ENCODE data around the gene ORAI1. TPM values are rescaled to one million over a fixed set of nuclear protein-coding genes. Genes with fewer than 3 reads are reported as not detected.
A peak's percentile ranks its signal among the peaks of the same experiment; 100 is the strongest.
"Not testable (repeated sequence)": the region's sequence is repeated elsewhere in the genome, so short reads cannot be mapped to it uniquely, and the experiment has no call there.

ORAI1 gene
- polyA plus RNA-seq (ENCODE audit: insufficient read length) = 10.3 TPM
- long read RNA-seq, donor 1, transcript ORAI1-203 (2 exons, 2,138 nt) = major isoform, 20 of 20 reads
- long read RNA-seq, donor 1, partial matches to known transcripts = 0 of 20 reads
- long read RNA-seq, donor 1, other reads (novel, unspliced or antisense) = 0 of 20 reads
- long read RNA-seq, donor 2, transcript ORAI1-203 (2 exons, 2,138 nt) = major isoform, 14 of 14 reads
- long read RNA-seq, donor 2, partial matches to known transcripts = 0 of 14 reads
- long read RNA-seq, donor 2, other reads (novel, unspliced or antisense) = 0 of 14 reads
- long read RNA-seq, donor 3, transcript ORAI1-203 (2 exons, 2,138 nt) = major isoform, 11 of 11 reads
- long read RNA-seq, donor 3, partial matches to known transcripts = 0 of 11 reads
- long read RNA-seq, donor 3, other reads (novel, unspliced or antisense) = 0 of 11 reads
- long read RNA-seq, donor 4, partial matches to known transcripts = 0 of 1 reads
- long read RNA-seq, donor 4, other reads (novel, unspliced or antisense) = 0 of 1 reads
- long read RNA-seq, donor 5, transcript ORAI1-203 (2 exons, 2,138 nt) = major isoform, 16 of 16 reads
- long read RNA-seq, donor 5, partial matches to known transcripts = 0 of 16 reads
- long read RNA-seq, donor 5, other reads (novel, unspliced or antisense) = 0 of 16 reads
- long read RNA-seq, donor 6, transcript ORAI1-203 (2 exons, 2,138 nt) = major isoform, 19 of 19 reads
- long read RNA-seq, donor 6, partial matches to known transcripts = 0 of 19 reads
- long read RNA-seq, donor 6, other reads (novel, unspliced or antisense) = 0 of 19 reads
- long read RNA-seq, donor 7, transcript ORAI1-203 (2 exons, 2,138 nt) = major isoform, 14 of 33 reads
- long read RNA-seq, donor 7, partial matches to known transcripts = 19 of 33 reads
- long read RNA-seq, donor 7, other reads (novel, unspliced or antisense) = 0 of 33 reads
- long read RNA-seq, donor 8, transcript ORAI1-203 (2 exons, 2,138 nt) = major isoform, 9 of 10 reads
- long read RNA-seq, donor 8, partial matches to known transcripts = 0 of 10 reads
- long read RNA-seq, donor 8, other reads (novel, unspliced or antisense) = 0 of 10 reads

DNA sequence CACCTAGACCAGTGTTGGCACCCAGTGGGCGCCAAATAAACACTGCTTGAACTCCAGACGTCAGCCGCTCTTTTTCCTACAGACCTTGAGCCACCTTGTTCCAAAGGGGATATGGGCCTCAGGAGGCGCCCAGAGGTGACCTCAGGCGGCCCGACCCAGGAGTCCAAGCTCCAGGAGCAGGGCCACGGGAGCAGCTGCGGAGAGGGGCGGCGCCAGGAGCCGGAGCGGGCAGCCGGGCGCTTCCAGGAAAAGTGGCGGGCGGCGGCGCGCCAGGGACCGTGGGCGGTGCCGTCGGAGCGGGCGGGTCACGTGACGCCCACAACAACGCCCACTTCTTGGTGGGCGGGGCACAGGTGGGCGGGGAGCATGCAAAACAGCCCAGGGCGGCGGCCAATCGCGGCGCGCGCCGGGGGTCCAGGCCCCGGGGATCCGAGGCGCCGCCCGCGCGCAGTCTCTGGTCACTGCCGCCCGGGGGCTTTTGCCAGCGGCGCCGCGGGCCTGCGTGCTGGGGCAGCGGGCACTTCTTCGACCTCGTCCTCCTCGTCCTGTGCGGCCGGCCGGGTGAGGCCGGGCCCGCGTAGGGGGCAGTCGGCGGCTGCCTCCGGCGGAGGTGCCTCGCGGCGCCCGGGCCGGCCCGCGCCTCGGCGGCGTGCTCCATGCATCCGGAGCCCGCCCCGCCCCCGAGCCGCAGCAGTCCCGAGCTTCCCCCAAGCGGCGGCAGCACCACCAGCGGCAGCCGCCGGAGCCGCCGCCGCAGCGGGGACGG lies at the start of gene ORAI1:
Gene ORAI1 (plus strand): TSS at position 444 of the 766 bp plus-strand sequence.
- peak; percentile 96 for DNase-seq

DNA sequence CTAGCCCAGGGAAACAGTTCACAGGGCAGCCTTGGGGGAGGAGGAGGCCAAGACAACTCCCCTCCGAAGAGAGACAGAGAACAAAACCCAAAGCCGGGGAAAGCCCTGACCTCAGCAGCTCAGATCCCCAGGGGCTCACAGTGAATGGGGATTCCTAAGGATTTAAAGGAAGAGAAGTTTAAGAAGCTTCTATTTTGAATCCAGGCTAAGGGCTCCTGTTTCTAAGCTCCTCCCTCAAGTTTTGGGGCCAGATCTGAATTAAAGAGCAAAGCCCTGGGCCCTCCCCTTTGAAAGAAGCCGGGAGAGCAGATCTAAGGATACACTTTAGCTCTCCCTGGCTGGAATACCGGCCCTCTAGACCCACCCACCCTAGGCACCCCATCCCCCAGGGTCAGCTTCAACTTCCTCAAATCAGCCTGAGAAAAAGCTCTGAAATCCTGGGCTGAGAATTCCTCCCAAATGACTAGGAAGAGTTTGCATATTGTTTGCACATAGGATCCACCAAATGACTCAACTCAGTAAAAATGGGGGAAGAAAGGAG lies 49.4 kb upstream of the ORAI1 start:
- DNase-seq = peak; percentile 15

DNA sequence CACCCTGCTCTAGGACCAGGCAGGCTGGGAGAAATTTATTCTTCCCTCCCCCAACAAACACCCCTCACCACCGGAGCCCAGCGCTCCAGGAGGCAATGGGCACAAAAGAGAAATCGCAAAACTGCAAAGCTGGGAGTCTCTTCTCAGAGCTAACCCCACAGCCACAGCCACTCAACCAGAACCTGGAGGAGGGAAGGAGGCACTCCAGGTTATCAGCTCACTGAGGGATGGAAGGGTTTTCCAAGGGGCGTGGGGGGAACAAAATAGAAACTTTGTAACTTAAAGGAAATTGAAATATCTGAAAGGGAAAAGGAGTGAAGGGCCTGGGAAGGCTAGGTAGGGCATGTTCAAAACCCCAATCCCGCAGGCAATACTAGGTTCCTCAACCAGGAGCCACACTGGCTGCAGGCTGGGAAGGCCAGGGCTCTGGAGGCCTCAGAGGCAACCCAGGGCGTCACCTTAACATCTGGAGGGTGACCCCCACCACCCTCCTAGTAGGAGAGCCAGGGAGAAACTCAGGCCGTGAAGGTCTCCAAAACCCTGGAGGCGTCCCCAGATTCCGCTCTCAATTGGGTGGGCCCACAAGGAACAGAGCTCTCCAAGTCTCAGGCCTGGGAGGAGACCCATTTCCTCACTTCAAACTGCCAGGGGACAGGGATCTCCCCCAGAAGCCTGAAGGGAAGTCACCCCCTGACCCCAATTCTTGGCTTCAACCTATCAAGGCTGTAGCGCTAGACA lies 48.7 kb upstream of the ORAI1 start:
- DNase-seq = peak; percentile 32

DNA sequence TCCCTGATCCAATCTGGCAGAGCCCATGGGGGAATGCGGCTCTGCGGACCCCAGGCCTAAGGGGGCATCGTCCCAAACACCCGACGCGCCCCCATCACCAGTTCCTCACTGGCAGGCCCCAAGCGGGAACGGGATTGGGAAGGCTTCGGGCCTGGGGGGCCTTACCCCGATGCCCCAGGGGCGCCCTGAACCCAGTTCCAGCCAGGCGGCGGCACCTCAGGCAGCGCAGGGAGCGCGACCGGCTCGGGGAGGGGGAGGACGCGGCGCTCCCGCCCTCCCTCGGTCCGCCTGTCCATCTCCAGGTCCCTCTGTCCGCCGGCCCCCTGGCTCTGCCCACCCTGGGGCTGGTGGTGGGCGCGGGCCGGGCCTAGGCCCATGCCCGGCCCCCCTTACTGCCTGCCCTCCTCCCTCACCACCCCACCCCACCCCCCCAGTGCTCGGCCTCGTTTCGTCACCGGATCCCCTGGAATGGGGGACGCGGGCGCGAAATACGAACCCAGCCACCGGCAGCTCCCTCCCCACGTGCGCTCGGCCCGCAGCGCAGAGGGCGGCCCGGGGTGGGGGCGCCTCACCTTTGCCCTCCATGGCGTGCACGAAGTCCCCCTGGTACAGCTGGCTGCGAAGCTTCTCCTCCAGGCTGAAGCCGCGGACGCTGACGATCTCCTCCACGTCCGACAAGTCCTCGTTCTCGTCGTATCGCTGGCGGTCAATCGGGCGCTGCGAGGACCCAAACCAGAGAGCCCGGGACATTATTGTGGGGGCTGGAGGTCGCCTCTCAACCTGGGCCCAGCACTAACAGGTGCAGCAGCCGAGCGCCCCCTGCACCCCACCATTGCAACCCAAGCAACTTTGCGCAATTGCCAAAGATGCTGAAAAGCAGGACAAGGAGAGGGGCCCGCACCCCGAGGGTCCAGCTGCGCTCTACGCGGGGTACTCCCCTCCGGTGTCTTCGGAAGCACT lies 47.8 kb upstream of the ORAI1 start:
- DNase-seq = peak; percentile 57

DNA sequence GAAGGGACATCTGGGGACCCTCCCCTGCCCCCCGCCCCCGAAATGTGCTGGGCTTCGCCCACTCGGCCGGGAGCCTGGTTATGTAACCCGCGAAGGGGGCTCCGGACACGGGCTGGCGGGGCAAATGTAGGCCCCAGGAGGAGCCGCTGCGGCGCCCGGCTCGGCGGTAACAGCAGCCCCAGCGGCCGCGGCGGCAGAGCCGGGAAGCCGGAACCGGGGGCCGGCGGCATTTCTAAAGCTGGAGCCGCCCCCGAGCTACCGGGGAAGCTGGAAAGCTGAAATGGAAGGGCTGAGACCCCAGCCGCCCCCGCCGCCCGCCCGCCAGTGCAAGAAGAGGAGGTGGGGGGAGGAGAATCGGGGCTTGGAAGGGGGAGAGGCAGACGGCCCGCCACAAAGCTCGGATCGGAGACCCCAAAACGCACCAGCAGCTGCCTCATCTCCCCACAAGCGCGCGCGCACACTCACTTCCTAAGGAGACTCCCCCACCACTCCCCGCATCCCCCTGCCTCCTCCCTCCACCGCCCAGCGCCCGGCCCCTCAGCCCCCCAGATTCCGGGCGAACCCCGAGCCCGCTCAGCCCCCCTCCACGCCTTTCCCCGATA lies 47.0 kb upstream of the ORAI1 start:
- DNase-seq = peak; percentile 42

DNA sequence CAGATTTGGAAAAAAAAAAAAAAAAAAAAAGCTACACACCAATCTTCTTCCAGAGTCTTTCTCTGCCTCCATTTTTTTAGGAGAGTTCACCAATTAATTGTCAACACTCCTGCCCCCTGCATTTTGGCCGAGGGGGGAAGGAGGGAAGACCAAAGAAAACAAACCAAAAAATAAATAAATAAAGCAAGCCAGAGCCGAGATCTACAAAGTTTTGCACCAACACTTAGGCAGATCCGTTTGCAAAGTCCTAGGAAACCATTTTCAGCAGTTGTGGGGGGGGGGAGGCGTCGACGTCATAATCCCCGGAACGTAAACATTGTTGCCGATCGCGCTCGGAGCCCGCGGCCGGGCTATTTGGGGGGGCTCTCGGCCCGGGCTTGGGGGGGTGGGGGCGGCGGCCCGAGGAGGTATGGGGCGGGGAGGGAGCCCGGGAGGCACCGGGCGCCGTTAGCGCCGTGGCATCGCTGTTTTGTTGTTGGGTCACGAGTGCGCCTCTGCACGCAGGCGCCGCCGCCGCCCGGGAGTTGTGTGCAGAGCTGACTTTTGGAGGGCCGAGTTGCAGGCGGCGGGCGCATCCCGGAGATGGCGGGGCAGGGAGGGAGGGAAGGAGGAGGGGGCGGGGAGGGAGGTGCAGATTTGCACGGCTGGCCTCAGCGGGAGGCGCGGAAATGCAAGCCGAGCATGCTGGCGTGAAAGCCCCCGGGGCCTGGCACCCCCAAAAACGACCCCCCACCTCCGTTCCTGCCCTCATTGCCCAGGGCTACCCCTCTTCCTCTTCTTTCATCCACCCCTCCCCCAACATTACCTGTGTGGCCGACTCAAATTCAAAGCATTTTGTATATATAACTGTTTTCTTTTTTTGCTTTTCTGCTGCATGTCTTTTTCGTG lies 46.1 kb upstream of the ORAI1 start:
- DNase-seq = peak; percentile 75

DNA sequence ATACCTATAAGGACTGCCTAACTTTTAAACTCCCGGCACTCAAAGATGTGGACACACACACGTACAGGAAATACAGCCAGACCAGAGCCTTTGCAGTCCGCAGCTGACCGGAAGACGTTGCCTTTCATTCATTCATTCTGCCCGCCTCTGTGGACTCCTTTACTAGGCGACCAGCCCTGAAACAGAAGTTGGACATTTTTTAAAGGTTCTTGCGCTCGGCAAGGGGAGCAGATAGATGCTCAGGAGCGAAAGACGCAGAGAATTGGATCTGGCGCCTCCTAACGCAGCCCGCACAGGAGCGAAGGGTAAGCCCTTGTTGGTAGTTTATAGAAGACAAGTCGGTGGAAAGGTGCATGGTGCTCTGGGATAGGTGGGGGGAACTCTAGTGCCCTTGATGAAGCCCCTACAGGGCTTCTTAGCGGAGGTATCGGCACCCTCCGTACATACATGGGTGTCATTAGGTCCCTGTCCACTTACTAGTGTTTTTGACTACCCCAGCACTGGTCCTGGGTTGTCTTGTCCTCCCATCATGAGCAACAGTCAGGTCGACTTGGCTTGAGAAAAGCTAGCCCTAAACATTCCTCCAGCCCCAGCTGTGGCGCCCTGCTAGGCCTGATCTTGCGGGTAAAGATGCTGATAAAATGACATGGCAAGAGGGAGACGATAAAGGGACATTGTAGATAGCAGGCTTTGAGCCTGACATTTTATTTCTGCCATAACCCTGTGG lies 45.2 kb upstream of the ORAI1 start, which contains the start of gene KDM2B:
Gene KDM2B (minus strand): TSS at position 65 of the 727 bp plus-strand sequence. CDS start 112 bp downstream, outside the sequence.
- peak; percentile 59 for DNase-seq

DNA sequence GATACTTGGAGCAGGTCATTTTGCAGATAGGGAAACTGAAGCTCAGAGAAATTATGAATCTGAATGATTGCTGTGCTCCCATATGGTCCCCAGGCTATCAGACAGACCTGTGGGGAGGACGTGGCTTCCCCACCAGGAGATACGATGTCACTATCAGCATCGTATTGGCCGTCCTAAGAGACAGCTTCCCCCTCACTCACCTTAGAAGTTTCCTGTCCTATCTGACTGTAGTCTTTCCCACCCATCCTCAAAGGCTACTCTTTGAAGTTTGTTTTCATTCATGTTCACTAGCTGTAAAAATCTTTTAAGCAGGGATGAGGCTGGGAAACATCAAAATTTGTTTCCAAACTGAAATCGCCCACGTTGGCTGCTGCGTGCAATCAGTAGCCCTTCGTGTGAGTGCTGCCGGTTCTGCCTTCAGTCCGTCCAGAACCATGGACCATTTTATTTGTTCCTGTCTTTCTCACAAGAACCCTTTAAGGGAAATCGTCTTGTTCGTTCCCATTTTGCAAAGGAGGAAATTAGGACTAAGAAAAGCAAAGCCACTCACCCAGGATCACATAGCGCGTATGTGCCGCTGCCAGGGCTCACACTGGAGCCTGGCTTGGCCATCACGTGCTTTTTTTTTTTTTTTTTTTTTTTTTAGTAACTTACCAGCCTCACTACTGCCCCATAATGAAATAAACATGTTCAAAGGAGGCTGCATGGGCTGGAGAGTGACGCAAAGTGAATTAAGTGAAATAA lies 44.5 kb upstream of the ORAI1 start:
- DNase-seq = peak; percentile 46

DNA sequence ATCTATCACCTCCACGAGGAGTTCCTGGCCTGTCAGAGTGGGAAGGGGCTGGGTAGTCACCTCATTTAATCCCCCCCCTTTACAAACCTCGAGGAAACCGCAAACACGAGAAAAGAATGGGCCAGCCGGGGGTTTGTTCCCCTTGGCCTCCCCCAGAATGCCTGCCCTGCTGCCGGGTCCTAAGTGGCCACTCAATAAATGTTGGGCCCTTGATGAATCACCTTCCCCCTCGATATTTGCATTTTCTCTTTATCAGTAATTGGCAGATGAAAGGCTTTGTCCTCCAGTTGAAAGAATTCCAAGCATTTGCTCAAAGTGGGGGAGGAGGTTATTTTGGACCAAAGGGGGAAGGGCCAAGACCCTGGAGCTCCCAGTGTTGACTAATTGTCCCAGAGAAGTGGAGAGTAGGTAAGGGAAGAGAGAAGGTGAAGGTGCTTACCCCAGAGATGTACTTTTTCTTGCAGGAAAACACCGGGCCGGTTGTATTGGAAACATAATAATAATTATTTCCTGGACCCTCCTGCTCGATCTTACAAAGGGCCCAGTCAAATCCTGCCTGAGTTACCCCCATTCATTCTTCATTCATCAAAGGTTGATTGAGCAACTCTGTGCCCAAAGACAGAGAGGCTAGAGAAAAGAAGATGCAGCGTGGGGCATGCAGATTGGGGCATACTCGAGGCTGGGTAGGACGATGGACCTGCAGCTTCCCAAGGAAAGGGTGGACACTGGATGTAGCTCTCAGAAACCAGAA lies 43.6 kb upstream of the ORAI1 start:
- DNase-seq = peak; percentile 24

DNA sequence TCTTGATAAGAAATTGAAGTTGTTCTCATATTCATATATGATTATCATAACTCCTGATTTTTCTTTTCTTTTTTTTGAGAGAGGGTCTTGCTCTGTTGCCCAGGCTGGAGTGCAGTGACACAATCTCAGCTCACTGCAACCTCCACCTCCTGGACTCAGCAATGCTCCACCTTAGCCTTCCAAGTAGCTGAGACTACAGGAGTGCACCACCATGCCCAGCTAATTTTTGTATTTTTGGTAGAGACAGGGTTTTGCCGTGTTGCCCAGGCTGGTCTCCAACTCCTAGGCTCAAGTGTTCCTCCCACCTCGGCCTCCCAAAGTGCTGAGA lies 43.0 kb upstream of the ORAI1 start:
- DNase-seq = not testable (repeated sequence)

DNA sequence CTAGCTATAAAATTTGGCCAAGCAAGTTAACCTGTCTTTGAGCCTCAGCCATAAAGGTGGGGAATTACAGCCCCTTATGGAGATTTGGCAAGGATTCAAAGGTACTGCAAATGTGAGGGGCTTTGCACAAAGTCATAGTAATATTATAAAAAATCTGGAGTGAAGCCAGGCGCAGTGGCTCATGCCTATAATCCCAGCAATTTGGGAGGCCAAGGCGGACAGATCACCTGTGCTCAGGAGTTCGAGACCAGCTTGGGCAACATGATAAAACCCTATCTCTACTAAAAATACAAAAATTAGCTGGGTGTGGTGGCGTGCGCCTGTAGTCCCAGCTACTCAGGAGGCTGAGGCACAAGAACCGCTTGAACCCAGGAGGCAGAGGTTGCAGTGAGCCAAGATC lies 41.4 kb upstream of the ORAI1 start:
- DNase-seq = not testable (repeated sequence)

DNA sequence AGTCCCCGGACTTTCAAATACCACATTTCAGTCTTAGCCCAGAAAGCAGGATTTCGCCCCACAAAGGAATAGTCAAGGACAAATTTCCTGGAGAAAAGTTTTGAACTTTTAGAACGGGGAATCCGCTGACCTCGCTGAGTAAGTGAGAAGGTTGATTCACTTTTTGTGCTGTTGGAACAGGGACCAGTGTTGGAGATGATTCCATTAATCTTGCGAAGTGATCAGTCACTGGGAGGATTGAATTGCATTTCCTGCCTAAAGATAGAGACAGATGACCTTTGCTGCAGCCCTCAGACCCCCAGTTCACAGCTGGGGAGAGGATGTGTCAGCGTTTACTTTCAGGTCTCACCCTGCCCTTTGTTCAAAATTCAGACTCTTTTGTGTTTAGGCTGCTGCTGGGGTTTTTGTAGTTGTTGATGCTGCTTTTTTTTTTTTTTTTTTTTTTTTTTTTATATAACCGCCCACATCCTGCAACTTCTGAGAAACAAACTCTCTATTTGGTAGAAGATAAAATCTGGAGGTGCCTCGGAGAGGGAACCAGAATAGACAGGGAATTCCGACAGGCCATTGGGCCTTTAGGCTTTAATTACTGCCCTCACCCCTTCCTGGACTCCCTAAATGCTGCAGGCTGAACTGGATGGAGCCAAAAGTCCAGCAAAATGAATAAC lies 35.7 kb upstream of the ORAI1 start:
- no peak for DNase-seq

DNA sequence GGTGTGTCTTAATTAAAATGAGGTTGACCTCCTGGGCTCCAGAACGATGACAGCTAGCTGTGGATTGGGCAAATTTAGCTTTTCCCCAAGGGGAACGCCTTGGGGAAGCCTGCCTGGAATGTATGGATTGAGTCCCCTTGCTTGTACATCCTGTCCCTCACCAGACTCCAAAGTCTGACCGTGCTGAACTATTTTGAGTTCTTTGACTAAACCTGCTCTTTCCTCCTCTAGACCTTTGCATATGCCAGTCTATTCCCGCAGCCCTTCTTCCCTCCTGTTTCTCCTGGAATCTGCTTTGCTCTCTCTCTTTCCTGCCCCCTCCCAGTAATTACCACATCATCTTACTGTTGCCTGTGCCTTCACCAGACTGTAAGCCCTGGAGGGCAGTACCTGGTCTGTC lies 34.0 kb upstream of the ORAI1 start:
- no peak for DNase-seq

DNA sequence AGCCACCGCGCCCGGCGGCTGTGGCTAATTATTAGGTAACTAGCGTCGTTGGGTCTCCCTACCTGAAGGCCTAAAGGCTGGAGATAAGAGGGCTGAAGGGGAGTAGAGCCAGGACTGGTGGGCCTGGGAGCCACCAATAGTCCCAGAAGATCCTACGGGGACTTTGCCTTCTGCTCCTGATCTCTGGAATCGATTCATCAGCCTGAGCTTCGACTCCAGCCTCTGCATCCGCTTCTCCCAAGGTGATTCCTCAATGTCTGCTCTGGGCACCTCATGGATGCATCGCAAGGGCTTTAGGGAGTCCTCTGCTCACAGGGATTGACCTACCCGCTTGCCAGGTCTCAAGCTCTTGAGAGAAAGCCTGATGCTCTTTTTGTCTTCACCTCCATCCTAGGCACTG lies 30.8 kb upstream of the ORAI1 start:
- no peak for DNase-seq

DNA sequence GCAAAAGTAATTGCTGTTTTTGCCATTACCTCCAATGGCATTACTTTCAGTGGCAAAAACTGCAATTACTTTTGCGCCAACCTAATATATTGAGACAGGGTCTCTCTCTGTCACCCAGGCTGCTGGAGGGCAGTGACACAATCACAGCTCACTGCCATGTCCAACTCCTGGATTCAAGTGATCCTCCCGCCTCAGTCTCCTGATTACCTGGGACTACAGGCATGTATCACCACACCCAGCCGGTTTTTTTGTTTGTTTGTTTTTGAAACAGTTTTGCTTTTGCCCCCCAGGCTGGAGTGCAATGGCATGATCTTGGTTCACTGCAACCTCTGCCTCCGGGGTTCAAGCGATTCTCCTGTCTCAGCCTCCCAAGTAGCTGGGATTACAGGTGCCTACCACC lies 29.8 kb upstream of the ORAI1 start:
- no peak for DNase-seq
